IMR-90 (cell line): ENCODE data around the gene CYFIP1. TPM values are rescaled to one million over a fixed set of nuclear protein-coding genes. Genes with fewer than 3 reads are reported as not detected.

Experiments
- ATAC-seq: fragments of 200-7000 bp; cut with Tn5 transposase; 2 replicates; pipeline ENCODE4 v1.9.1; 2020; ENCODE audit warnings: low read depth, mild to moderate bottlenecking, moderate library complexity
- BruUV-seq: library from RNA; stranded (reverse); fragments of 400-500 nt; replicated peaks from 2 replicates; lab custom pipeline; 2021; lab: Mats Ljungman, UMichigan
- CTCF ChIA-PET: fragments of 300-600 bp; formaldehyde crosslinking; extraction: SDS; loops from one replicate; lab custom pipeline; 2021; ENCODE audit warnings: antibody characterized with exemption; lab: Yijun Ruan, JAX
- POLR2A ChIA-PET: fragments of 300-600 bp; sonication (Branson Sonifier 250); formaldehyde crosslinking; loops from one replicate; lab custom pipeline; 2022; ENCODE audit warnings: antibody characterized with exemption; ENCODE audit not compliant: unreplicated experiment; lab: Charles Lee
- DNase-seq: peaks from one replicate; pipeline ENCODE4 v3.0.0; 2013
- H2AFZ ChIP-seq: replicated peaks from 2 replicates; pipeline ENCODE3; 2013; ENCODE audit warnings: low read length, mild to moderate bottlenecking; ENCODE audit not compliant: poor library complexity
- H2AK5ac ChIP-seq: 2 replicates; pipeline ENCODE4 v1.6.1; 2013; ENCODE audit warnings: low read depth, low read length, inconsistent platforms
- H2AK9ac ChIP-seq: replicated peaks from 2 replicates; pipeline ENCODE3; 2013; ENCODE audit warnings: mild to moderate bottlenecking, low read depth, low read length, moderate library complexity; ENCODE audit not compliant: poor library complexity
- H2BK120ac ChIP-seq: 2 replicates; pipeline ENCODE4 v1.6.1; 2013; ENCODE audit warnings: low read depth, low read length, inconsistent platforms
- H2BK15ac ChIP-seq: 3 replicates; pipeline ENCODE4 v1.6.1; 2013; ENCODE audit warnings: low read depth, low read length, inconsistent platforms
- H2BK20ac ChIP-seq: 2 replicates; pipeline ENCODE4 v1.6.1; 2013; ENCODE audit warnings: low read depth, mild to moderate bottlenecking, inconsistent platforms, low read length, moderate library complexity
- H2BK5ac ChIP-seq: 2 replicates; pipeline ENCODE4 v1.6.1; 2013; ENCODE audit warnings: mild to moderate bottlenecking, low read depth, low read length, inconsistent platforms; ENCODE audit not compliant: poor library complexity, severe bottlenecking
- H3K14ac ChIP-seq: replicated peaks from 2 replicates; pipeline ENCODE4 v1.6.1; 2013; ENCODE audit warnings: low read depth, low read length, inconsistent platforms
- H3K18ac ChIP-seq: 2 replicates; pipeline ENCODE4 v1.6.1; 2013; ENCODE audit warnings: low read depth, low read length, control low read depth
- H3K23ac ChIP-seq: 2 replicates; pipeline ENCODE4 v1.6.1; 2013; ENCODE audit warnings: low read depth, low read length, inconsistent platforms
- H3K27ac ChIP-seq: 2 replicates; pipeline ENCODE4 v1.5.1; 2013; ENCODE audit warnings: mild to moderate bottlenecking, control low read depth, low read length; ENCODE audit not compliant: insufficient read depth
- H3K27me3 ChIP-seq: 2 replicates; pipeline ENCODE4 v1.6.1; 2013; ENCODE audit warnings: low read length; ENCODE audit not compliant: control insufficient read depth, insufficient read depth
- H3K36me3 ChIP-seq: 2 replicates; pipeline ENCODE4 v1.6.1; 2013; ENCODE audit warnings: low read length, mixed read lengths; ENCODE audit not compliant: control insufficient read depth, insufficient read depth
- H3K4ac ChIP-seq: 2 replicates; pipeline ENCODE4 v1.6.1; 2013; ENCODE audit warnings: low read depth, low read length, inconsistent platforms
- H3K4me1 ChIP-seq: 2 replicates; pipeline ENCODE4 v1.6.1; 2013; ENCODE audit warnings: low read length, mixed read lengths; ENCODE audit not compliant: control insufficient read depth, insufficient read depth
- H3K4me2 ChIP-seq: 2 replicates; pipeline ENCODE4 v1.6.1; 2013; ENCODE audit warnings: low read depth, mild to moderate bottlenecking, control low read depth, low read length, moderate library complexity
- H3K4me3 ChIP-seq: 2 replicates; pipeline ENCODE4 v1.5.1; 2013; ENCODE audit warnings: low read depth, mild to moderate bottlenecking, control low read depth, low read length, moderate library complexity; ENCODE audit not compliant: insufficient read depth
- H3K56ac ChIP-seq: 2 replicates; pipeline ENCODE4 v1.6.1; 2013; ENCODE audit warnings: low read length, inconsistent platforms; ENCODE audit not compliant: insufficient read depth; ENCODE audit errors: extremely low read depth
- H3K79me1 ChIP-seq, 2 experiments: 2 replicates each; pipeline ENCODE4 v1.6.1; 2013; ENCODE audit warnings: low read length in 2 of 2, inconsistent platforms in 1 of 2, low read depth in 1 of 2
- H3K9ac ChIP-seq: 2 replicates; pipeline ENCODE4 v1.6.1; 2013; ENCODE audit warnings: low read depth, low read length, control low read depth
- H3K9me1 ChIP-seq: 2 replicates; pipeline ENCODE4 v1.6.1; 2013; ENCODE audit warnings: low read length, inconsistent platforms; ENCODE audit not compliant: insufficient read depth
- H3K9me3 ChIP-seq: 2 replicates; pipeline ENCODE4 v1.6.1; 2013; ENCODE audit warnings: low read length; ENCODE audit not compliant: control insufficient read depth, insufficient read depth
- H4K20me1 ChIP-seq: 2 replicates; pipeline ENCODE4 v1.6.1; 2013; ENCODE audit warnings: low read length, inconsistent platforms; ENCODE audit not compliant: insufficient read depth
- H4K5ac ChIP-seq: 2 replicates; pipeline ENCODE4 v1.6.1; 2013; ENCODE audit warnings: mild to moderate bottlenecking, low read depth, low read length, control low read depth
- H4K8ac ChIP-seq, 2 experiments: 2 replicates each; pipeline ENCODE4 v1.6.1; 2013; ENCODE audit warnings: low read depth in 2 of 2, low read length in 2 of 2, control low read depth in 1 of 2, inconsistent platforms in 1 of 2
- H4K91ac ChIP-seq: 2 replicates; pipeline ENCODE4 v1.6.1; 2013; ENCODE audit warnings: low read depth, low read length, inconsistent platforms; ENCODE audit not compliant: insufficient read depth
- BHLHE40 ChIP-seq: fragments of 150-350 bp; IDR thresholded peaks from 2 replicates; pipeline ENCODE4 v1.6.1; 2016; ENCODE audit warnings: mild to moderate bottlenecking, low read depth, low read length
- FOS ChIP-seq: fragments of 150-350 bp; IDR thresholded peaks from 2 replicates; pipeline ENCODE4 v1.6.1; 2016; ENCODE audit warnings: low read depth, low read length
- MAFK ChIP-seq: IDR thresholded peaks from 2 replicates; pipeline ENCODE4 v1.6.1; 2012; ENCODE audit warnings: low read depth, low read length, improper control_type of control experiment
- MXI1 ChIP-seq: IDR thresholded peaks from 2 replicates; pipeline ENCODE4 v1.6.1; 2012; ENCODE audit warnings: low read depth, mild to moderate bottlenecking, low read length, moderate library complexity, borderline replicate concordance
- NFE2L2 ChIP-seq: fragments of 150-350 bp; IDR thresholded peaks from 2 replicates; pipeline ENCODE4 v1.6.1; 2016; ENCODE audit warnings: low read depth, mild to moderate bottlenecking, low read length
- POLR2A ChIP-seq: IDR thresholded peaks from 2 replicates; pipeline ENCODE4 v1.6.1; 2012; ENCODE audit warnings: mild to moderate bottlenecking, low read depth, low read length
- RAD21 ChIP-seq: IDR thresholded peaks from 2 replicates; pipeline ENCODE4 v1.6.1; 2012; ENCODE audit warnings: low read length, improper control_type of control experiment
- RCOR1 ChIP-seq: IDR thresholded peaks from 2 replicates; pipeline ENCODE4 v1.6.1; 2012; ENCODE audit warnings: mild to moderate bottlenecking, low read length, improper control_type of control experiment; ENCODE audit not compliant: insufficient replicate concordance
- RFX5 ChIP-seq: IDR thresholded peaks from 2 replicates; pipeline ENCODE4 v1.8.0; 2012; ENCODE audit warnings: low read depth, mild to moderate bottlenecking, low read length, moderate library complexity
- SMC3 ChIP-seq: fragments of 150-350 bp; IDR thresholded peaks from 2 replicates; pipeline ENCODE4 v1.6.1; 2016; ENCODE audit warnings: low read depth, mild to moderate bottlenecking, antibody characterized with exemption, low read length, moderate library complexity
- WGBS, 2 experiments: methylation state at CpG; one replicate each; pipeline versions ENCODE4 v1.1.5 to v1.1.7; 2013; ENCODE audit warnings: missing lambda C conversion rate in 2 of 2; ENCODE audit not compliant: insufficient read length in 1 of 2; ENCODE audit errors: extremely low coverage in 2 of 2; 5-methylcytosine and 5-hydroxymethylcytosine counted together
- dilution Hi-C: fragments of 300-500 bp; cut with HindIII; formaldehyde crosslinking; loops from one replicate; pipeline ENCODE4 v1.14.3; 2018; ENCODE audit warnings: low sequenced_read_pairs; ENCODE audit not compliant: unreplicated experiment
- in situ Hi-C: fragments of 300-500 bp; cut with MboI; formaldehyde crosslinking; loops from 3 replicates; pipeline ENCODE4 v1.14.3; 2019; ENCODE audit warnings: low sequenced_read_pairs, inconsistent platforms, mixed read lengths
- intact Hi-C: fragments of 100-400 bp; cut with micrococcal nuclease; formaldehyde crosslinking; loops from 2 replicates; pipeline ENCODE4 v1.10.0; 2022
- polyA plus RNA-seq, 3 experiments: library from polyadenylated mRNA; depleted of rRNA; stranded (reverse); fragments of >200 nt; gene quantifications; 2 replicates each; pipeline ENCODE4 v1.2.3, GENCODE V29; 2012; ENCODE audit warnings: low replicate concordance in 1 of 3
- total RNA-seq: library from RNA; depleted of rRNA; stranded (reverse); fragments of >200 nt; gene quantifications from 2 replicates; pipeline ENCODE4 v1.2.3, GENCODE V29; 2012
- TF ChIP-seq, protein P1 (sequence below): fragments of 150-350 bp; IDR thresholded peaks from 2 replicates; pipeline ENCODE4 v1.6.1; 2017; ENCODE audit warnings: mild to moderate bottlenecking, antibody characterized with exemption, low read length, low read depth

CYFIP1 gene
- total and polyA plus RNA-seq, 2 of the 4 experiments (the other 2 are of a cell fraction): 58.4 to 163 TPM

DNA sequence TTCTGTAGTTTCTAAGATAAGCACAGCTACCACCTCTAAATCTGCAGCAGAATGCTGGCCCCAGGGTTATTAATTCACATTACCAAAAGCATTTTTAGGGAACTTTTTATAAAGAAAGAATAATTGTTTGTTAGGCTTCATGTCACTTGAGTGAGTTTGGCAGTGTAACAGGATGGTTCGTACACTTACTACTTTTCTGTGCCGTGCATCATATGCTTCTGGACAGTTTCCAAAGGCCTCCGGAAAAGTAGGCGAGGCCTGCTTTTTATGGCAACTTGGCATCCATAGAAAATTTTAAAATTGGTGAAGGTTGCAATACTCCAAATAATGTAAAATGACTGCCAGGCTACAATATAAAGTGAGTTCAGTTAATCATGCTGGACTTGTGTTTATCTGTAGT, 111.7 kb downstream of the CYFIP1 start:
- H3K18ac ChIP-seq: no peak overlapping the region
- H2AFZ ChIP-seq: no peak overlapping the region
- dilution Hi-C loops: no loop called here
- no peak overlapping the region for H4K8ac ChIP-seq
- peaks cover 5 to 33% of the 10 kb centered on the region in 2 experiments for H3K79me1 ChIP-seq
- H3K4me1 ChIP-seq: peaks cover 6% of the 10 kb centered on the region
- peaks cover 8% of the 10 kb centered on the region for H4K20me1 ChIP-seq
- H3K14ac ChIP-seq: no peak overlapping the region
- H2BK120ac ChIP-seq: no peak overlapping the region
- no peaks in the 10 kb centered on the region for H3K9me3 ChIP-seq
- BruUV-seq: no TSS peak
- WGBS, 2 experiments: no CpG with 5 or more reads among the region's 4 CpGs
- H2BK5ac ChIP-seq: no peak overlapping the region
- H3K9me1 ChIP-seq: peaks cover 6% of the 10 kb centered on the region
- H3K56ac ChIP-seq: no peak overlapping the region
- H2BK15ac ChIP-seq: no peak overlapping the region
- H3K4me2 ChIP-seq: no peak overlapping the region
- POLR2A ChIA-PET: no interaction called here
- CTCF ChIA-PET: no interaction called here
- in situ Hi-C loops: no loop called here
- H3K9ac ChIP-seq: no peak overlapping the region
- no peak overlapping the region for H3K4ac ChIP-seq
- no peak overlapping the region for H2AK5ac ChIP-seq
- H4K91ac ChIP-seq: no peak overlapping the region
- no peak overlapping the region for H2BK20ac ChIP-seq
- no peak overlapping the region for H4K5ac ChIP-seq
- no peak overlapping the region for H3K23ac ChIP-seq
- H3K27ac ChIP-seq: no peak overlapping the region
- no peak overlapping the region for H2AK9ac ChIP-seq
- DNase-seq: no peak
- no peak for ATAC-seq
- no peak overlapping the region for H3K4me3 ChIP-seq
- H3K36me3 ChIP-seq: peaks cover 57% of the 10 kb centered on the region
- H3K27me3 ChIP-seq: no peaks in the 10 kb centered on the region
- intact Hi-C loops: no loop called here
- no peak for TF ChIP-seq RCOR1
- TF ChIP-seq FOS: no peak
- TF ChIP-seq, protein P1, sequence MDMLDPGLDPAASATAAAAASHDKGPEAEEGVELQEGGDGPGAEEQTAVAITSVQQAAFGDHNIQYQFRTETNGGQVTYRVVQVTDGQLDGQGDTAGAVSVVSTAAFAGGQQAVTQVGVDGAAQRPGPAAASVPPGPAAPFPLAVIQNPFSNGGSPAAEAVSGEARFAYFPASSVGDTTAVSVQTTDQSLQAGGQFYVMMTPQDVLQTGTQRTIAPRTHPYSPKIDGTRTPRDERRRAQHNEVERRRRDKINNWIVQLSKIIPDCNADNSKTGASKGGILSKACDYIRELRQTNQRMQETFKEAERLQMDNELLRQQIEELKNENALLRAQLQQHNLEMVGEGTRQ: no peak
- TF ChIP-seq POLR2A: no peak
- TF ChIP-seq NFE2L2: no peak
- no peak for TF ChIP-seq RAD21
- TF ChIP-seq BHLHE40: no peak
- TF ChIP-seq MXI1: no peak
- no peak for TF ChIP-seq SMC3
- no peak for TF ChIP-seq MAFK
- TF ChIP-seq RFX5: no peak
